HepG2 (cell line): ENCODE measurements around the gene ERBB3. TPM values are rescaled to one million over a fixed set of nuclear protein-coding genes. Genes with fewer than 3 reads are reported as not detected.
A peak's percentile ranks its signal among the peaks of the same experiment; 100 is the strongest.

Experiments
- AGO1 ChIP-seq: fragments of 200-400 bp; formaldehyde crosslinking; IDR thresholded peaks from 2 replicates; pipeline ENCODE4 v1.6.1; 2017; ENCODE audit warnings: mild to moderate bottlenecking, low read depth, low read length, moderate library complexity; ENCODE audit not compliant: poor library complexity, severe bottlenecking
- KDM4B ChIP-seq: sonication (generic); formaldehyde crosslinking; IDR thresholded peaks from 2 replicates; pipeline ENCODE4 v1.4.0; 2020; ENCODE audit warnings: missing genetic modification reagents
- KDM6A ChIP-seq: IDR thresholded peaks from 2 replicates; pipeline ENCODE4 v1.6.1; 2016; ENCODE audit warnings: low read depth
- MAF1 ChIP-seq: sonication (generic); formaldehyde crosslinking; IDR thresholded peaks from 2 replicates; pipeline ENCODE4 v1.5.0; 2020; ENCODE audit warnings: missing genetic modification reagents, borderline replicate concordance
- MLX ChIP-seq: IDR thresholded peaks from 2 replicates; pipeline ENCODE4 v1.6.1; 2016
- PCBP1 ChIP-seq: fragments of 200-400 bp; formaldehyde crosslinking; IDR thresholded peaks from 2 replicates; pipeline ENCODE4 v1.6.1; 2017; ENCODE audit warnings: mild to moderate bottlenecking, low read depth, low read length, borderline replicate concordance
- RARA ChIP-seq: IDR thresholded peaks from 2 replicates; pipeline ENCODE4 v1.6.1; 2016; ENCODE audit warnings: missing genetic modification reagents, missing compliant biosample characterization
- SP4 ChIP-seq: sonication (generic); formaldehyde crosslinking; IDR thresholded peaks from 2 replicates; pipeline ENCODE4 v1.8.1; 2023; ENCODE audit warnings: mild to moderate bottlenecking, missing genetic modification reagents
- SP5 ChIP-seq: IDR thresholded peaks from 2 replicates; pipeline ENCODE4 v1.6.1; 2016; ENCODE audit warnings: low read depth, borderline replicate concordance
- STAT5B ChIP-seq: sonication (generic); formaldehyde crosslinking; IDR thresholded peaks from 2 replicates; pipeline ENCODE4 v1.4.0; 2020; ENCODE audit warnings: missing genetic modification reagents
- SYNCRIP ChIP-seq: fragments of 200-400 bp; formaldehyde crosslinking; IDR thresholded peaks from 2 replicates; pipeline ENCODE4 v1.6.1; 2018; ENCODE audit warnings: mild to moderate bottlenecking, low read depth, low read length; ENCODE audit not compliant: insufficient read depth
- TFDP1 ChIP-seq: IDR thresholded peaks from 2 replicates; pipeline ENCODE4 v1.6.1; 2016; ENCODE audit warnings: missing compliant biosample characterization, missing genetic modification reagents, borderline replicate concordance
- YEATS4 ChIP-seq: sonication (generic); formaldehyde crosslinking; IDR thresholded peaks from 2 replicates; pipeline ENCODE4 v1.4.0; 2020; ENCODE audit warnings: missing genetic modification reagents, borderline replicate concordance
- ZBTB40 ChIP-seq, 2 experiments: fragments of 450-650 bp in 1 of 2; sonication (generic) in 1 of 2; formaldehyde crosslinking in 1 of 2; IDR thresholded peaks; 2 replicates each; pipeline versions ENCODE4 v1.6.1 to v1.8.0; 2016 to 2022; ENCODE audit warnings: antibody characterized with exemption in 1 of 2, mild to moderate bottlenecking in 1 of 2, missing genetic modification reagents in 1 of 2
- ZNF639 ChIP-seq: conservative IDR thresholded peaks from 2 replicates; pipeline ENCODE4 v1.6.1; 2018; ENCODE audit warnings: missing genetic modification reagents
- ZNF768 ChIP-seq: sonication (generic); formaldehyde crosslinking; IDR thresholded peaks from 2 replicates; pipeline ENCODE4 v1.4.0; 2020; ENCODE audit warnings: missing genetic modification reagents
- ZNF83 ChIP-seq: sonication (generic); formaldehyde crosslinking; IDR thresholded peaks from 2 replicates; pipeline ENCODE4 v1.4.0; 2020; ENCODE audit warnings: missing genetic modification reagents, mild to moderate bottlenecking, borderline replicate concordance
- polyA plus RNA-seq, 8 experiments: library from polyadenylated mRNA; depleted of rRNA in 3 of 8; stranded (reverse) in 7 of 8; unstranded in 1 of 8; fragments of >200 nt; fragmentation: Illumina TruSeq in 4 of 8; extraction: Trizol in 4 of 8; gene quantifications; 2 replicates each; pipeline versions ENCODE4 v1.2.1 to v1.2.3, GENCODE V29; 2011 to 2016; ENCODE audit warnings: low read depth in 4 of 8, missing spikeins in 1 of 8, mixed read lengths in 1 of 8; ENCODE audit not compliant: insufficient read depth in 1 of 8
- total RNA-seq, 5 experiments: library from RNA; depleted of rRNA; stranded (reverse); fragments of >200 nt; fragmentation: Illumina TruSeq; extraction: Trizol; gene quantifications; 2 replicates each; pipeline ENCODE4 v1.2.3, GENCODE V29; 2016; ENCODE audit warnings: low read depth in 1 of 5

ERBB3 gene
- total and polyA plus RNA-seq, 2 of the 13 experiments (the other 11 are each of a cell fraction or from before 2014, with no cell fraction given), result 93.6 to 358 TPM

- no peak for TF ChIP-seq MLX (CRISPR knock-in tag)
- TF ChIP-seq PCBP1, result peak; percentile 96
- peak; percentile 64; the same call in 1 of the 2 replicates for TF ChIP-seq SP4 (CRISPR knock-in tag)
- peak; percentile 63; the same call in 1 of the 2 replicates for TF ChIP-seq KDM4B
- peak; percentile 77 for TF ChIP-seq YEATS4 (CRISPR knock-in tag)
- TF ChIP-seq ZNF768 (CRISPR knock-in tag), result peak; percentile 27; the same call in 1 of the 2 replicates
- no peak for TF ChIP-seq ZBTB40 (IDR thresholded peaks at IDR 0.05)
- TF ChIP-seq ZBTB40 (CRISPR knock-in tag; IDR thresholded peaks at IDR 0.05), result peak; percentile 37; the same call in 1 of the 2 replicates
- TF ChIP-seq SP5 (CRISPR knock-in tag), result peak; percentile 55; the same call in 1 of the 2 replicates
- TF ChIP-seq AGO1, result peak; percentile 62
- TF ChIP-seq STAT5B, result no peak
- no peak for TF ChIP-seq KDM6A (CRISPR knock-in tag)
- peak; percentile 61; the same call in 1 of the 2 replicates for TF ChIP-seq TFDP1 (CRISPR knock-in tag)
- peak; percentile 57; the same call in 1 of the 2 replicates for TF ChIP-seq ZNF639
- 0 out of 2 replicates have a peak, but pooled peaks have one; percentile 34 for TF ChIP-seq MAF1 (CRISPR knock-in tag)
- peak; percentile 35; the same call in 1 of the 2 replicates for TF ChIP-seq RARA (CRISPR knock-in tag)
- TF ChIP-seq ZNF83 (CRISPR knock-in tag), result no peak
- no peak for TF ChIP-seq SYNCRIP
Observed at GRCh38 chr12:56152132-56152755, 72.3 kb downstream of the ERBB3 start, which contains the start of gene MYL6B (continued).
